ENCODE data around the gene CD82.

DNA sequence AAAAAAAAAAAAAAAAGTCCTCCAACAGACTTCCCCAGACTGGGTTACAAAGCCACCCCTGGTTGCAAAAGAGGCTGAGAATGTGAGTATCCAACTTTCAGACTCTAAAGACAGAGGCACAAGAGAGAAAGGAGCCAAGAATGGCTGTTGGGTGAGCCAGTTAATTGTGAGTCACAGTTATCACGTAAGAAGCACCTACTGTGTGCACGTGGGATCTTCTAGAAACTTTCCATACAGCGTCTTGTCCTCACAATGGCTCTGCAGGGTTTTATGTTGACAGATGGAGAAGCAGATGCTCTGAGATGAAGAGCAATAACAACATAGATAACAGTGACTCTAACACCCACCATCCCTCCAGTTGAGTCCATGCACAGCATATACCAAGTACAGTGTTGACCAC lies 41.0 kb downstream of the CD82 start:
- TF ChIP-seq, protein P1, sequence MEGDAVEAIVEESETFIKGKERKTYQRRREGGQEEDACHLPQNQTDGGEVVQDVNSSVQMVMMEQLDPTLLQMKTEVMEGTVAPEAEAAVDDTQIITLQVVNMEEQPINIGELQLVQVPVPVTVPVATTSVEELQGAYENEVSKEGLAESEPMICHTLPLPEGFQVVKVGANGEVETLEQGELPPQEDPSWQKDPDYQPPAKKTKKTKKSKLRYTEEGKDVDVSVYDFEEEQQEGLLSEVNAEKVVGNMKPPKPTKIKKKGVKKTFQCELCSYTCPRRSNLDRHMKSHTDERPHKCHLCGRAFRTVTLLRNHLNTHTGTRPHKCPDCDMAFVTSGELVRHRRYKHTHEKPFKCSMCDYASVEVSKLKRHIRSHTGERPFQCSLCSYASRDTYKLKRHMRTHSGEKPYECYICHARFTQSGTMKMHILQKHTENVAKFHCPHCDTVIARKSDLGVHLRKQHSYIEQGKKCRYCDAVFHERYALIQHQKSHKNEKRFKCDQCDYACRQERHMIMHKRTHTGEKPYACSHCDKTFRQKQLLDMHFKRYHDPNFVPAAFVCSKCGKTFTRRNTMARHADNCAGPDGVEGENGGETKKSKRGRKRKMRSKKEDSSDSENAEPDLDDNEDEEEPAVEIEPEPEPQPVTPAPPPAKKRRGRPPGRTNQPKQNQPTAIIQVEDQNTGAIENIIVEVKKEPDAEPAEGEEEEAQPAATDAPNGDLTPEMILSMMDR (IDR thresholded peaks at IDR 0.05) = no peak
- no peak for TF ChIP-seq POLR2AphosphoS5 (IDR thresholded peaks at IDR 0.05)
- TF ChIP-seq POLR2A (IDR thresholded peaks at IDR 0.05) = no peak

All from breast epithelium (tissue), 3 donors.